A673 (cell line): ENCODE results near the gene SP8. TPM values are rescaled to one million over a fixed set of nuclear protein-coding genes. Genes with fewer than 3 reads are reported as not detected.

Experiments
- BruUV-seq: library from RNA; stranded (reverse); fragments of 400-500 nt; replicated peaks from 2 replicates; lab custom pipeline; 2021; lab: Mats Ljungman, UMichigan
- CTCF ChIA-PET: fragments of 300-600 bp; sonication (Branson Sonifier 250); formaldehyde crosslinking; loops from one replicate; lab custom pipeline; 2022; ENCODE audit warnings: antibody characterized with exemption; lab: Charles Lee
- POLR2A ChIA-PET: fragments of 300-600 bp; sonication (Branson Sonifier 250); formaldehyde crosslinking; loops from one replicate; lab custom pipeline; 2022; ENCODE audit warnings: antibody characterized with exemption; ENCODE audit not compliant: low non-redundant PET; lab: Charles Lee
- DNase-seq: peaks from one replicate; pipeline ENCODE4 v3.0.0-alpha.2; 2015; ENCODE audit warnings: low spot score
- H3K27ac ChIP-seq: fragments of 200-600 bp; sonication (generic); 2 replicates; pipeline ENCODE4 v1.5.1; 2016; ENCODE audit warnings: mixed run types, low read depth, mild to moderate bottlenecking, mixed read lengths, antibody characterized with exemption, low read length; ENCODE audit not compliant: poor library complexity, severe bottlenecking
- H3K27me3 ChIP-seq: fragments of 200-600 bp; sonication (generic); replicated peaks from 2 replicates; pipeline ENCODE4 v1.6.1; 2017; ENCODE audit warnings: mixed run types, low read depth, mild to moderate bottlenecking, mixed read lengths, antibody characterized with exemption, low read length; ENCODE audit not compliant: insufficient read depth, poor library complexity
- H3K36me3 ChIP-seq: fragments of 200-600 bp; sonication (generic); 2 replicates; pipeline ENCODE4 v1.6.1; 2016; ENCODE audit warnings: mixed run types, mild to moderate bottlenecking, mixed read lengths, antibody characterized with exemption, low read length; ENCODE audit not compliant: insufficient read depth, poor library complexity, severe bottlenecking
- H3K4me1 ChIP-seq: fragments of 200-600 bp; sonication (generic); 2 replicates; pipeline ENCODE4 v1.6.1; 2017; ENCODE audit warnings: mixed run types, mild to moderate bottlenecking, mixed read lengths, antibody characterized with exemption, low read length; ENCODE audit not compliant: insufficient read depth, poor library complexity, severe bottlenecking
- H3K4me3 ChIP-seq: fragments of 200-600 bp; sonication (generic); 2 replicates; pipeline ENCODE4 v1.5.1; 2016; ENCODE audit warnings: low read depth, mixed run types, mild to moderate bottlenecking, mixed read lengths, low read length; ENCODE audit not compliant: poor library complexity, severe bottlenecking
- H3K9me3 ChIP-seq: fragments of 200-600 bp; sonication (generic); 2 replicates; pipeline ENCODE4 v1.6.1; 2016; ENCODE audit warnings: mixed run types, low read depth, mild to moderate bottlenecking, mixed read lengths, antibody characterized with exemption, low read length; ENCODE audit not compliant: poor library complexity, severe bottlenecking
- EZH2 ChIP-seq: fragments of 200-600 bp; sonication (generic); IDR thresholded peaks from 2 replicates; pipeline ENCODE4 v1.6.1; 2017; ENCODE audit warnings: borderline replicate concordance, low read depth, mild to moderate bottlenecking, mixed read lengths, antibody characterized with exemption, low read length; ENCODE audit not compliant: poor library complexity, severe bottlenecking
- intact Hi-C: fragments of 100-400 bp; cut with micrococcal nuclease; formaldehyde crosslinking; loops from one replicate; pipeline ENCODE4 v1.10.0; 2022; ENCODE audit not compliant: unreplicated experiment
- total RNA-seq: library from RNA; stranded (reverse); gene quantifications from 2 replicates; pipeline ENCODE4 v1.2.3, GENCODE V29; 2021
- TF ChIP-seq, protein P1 (sequence below): fragments of 300-800, 200-600 bp; sonication (generic); conservative IDR thresholded peaks from 2 replicates; pipeline ENCODE4 v1.5.1; 2017; ENCODE audit warnings: low read depth, mild to moderate bottlenecking, antibody characterized with exemption, low read length, moderate library complexity, mixed read lengths

Gene SP8
- total RNA-seq, 1 experiment from 2014 or later, result not detected

DNA sequence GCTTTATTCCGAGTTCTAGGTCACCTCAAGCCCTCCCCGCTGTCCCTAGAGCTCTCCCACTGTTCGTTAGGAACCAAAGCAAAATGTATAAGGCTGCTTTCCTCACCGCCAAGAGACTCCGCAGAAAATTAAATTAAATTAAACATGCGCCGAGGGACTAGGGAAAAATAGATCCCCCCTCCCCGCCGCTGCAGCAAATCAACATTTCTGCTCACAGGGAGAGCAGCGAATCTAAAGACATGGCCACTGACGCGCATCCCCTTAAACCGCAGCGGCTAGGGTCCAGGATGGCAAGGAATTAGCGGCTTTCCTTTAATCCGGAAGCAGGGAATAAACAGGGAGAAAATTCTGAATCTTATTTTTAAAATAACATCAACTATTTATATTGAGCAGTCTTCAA, 7.6 kb downstream of the SP8 start:
- no peak for TF ChIP-seq EZH2
- TF ChIP-seq, protein P1, sequence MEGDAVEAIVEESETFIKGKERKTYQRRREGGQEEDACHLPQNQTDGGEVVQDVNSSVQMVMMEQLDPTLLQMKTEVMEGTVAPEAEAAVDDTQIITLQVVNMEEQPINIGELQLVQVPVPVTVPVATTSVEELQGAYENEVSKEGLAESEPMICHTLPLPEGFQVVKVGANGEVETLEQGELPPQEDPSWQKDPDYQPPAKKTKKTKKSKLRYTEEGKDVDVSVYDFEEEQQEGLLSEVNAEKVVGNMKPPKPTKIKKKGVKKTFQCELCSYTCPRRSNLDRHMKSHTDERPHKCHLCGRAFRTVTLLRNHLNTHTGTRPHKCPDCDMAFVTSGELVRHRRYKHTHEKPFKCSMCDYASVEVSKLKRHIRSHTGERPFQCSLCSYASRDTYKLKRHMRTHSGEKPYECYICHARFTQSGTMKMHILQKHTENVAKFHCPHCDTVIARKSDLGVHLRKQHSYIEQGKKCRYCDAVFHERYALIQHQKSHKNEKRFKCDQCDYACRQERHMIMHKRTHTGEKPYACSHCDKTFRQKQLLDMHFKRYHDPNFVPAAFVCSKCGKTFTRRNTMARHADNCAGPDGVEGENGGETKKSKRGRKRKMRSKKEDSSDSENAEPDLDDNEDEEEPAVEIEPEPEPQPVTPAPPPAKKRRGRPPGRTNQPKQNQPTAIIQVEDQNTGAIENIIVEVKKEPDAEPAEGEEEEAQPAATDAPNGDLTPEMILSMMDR, result no peak
- DNase-seq, result no peak
- no TSS peak for BruUV-seq
- no peak overlapping the region for H3K27ac ChIP-seq
- H3K36me3 ChIP-seq, result no peaks in the 10 kb centered on the region
- peaks cover 6% of the 10 kb centered on the region for H3K4me1 ChIP-seq
- H3K4me3 ChIP-seq, result no peak overlapping the region
- POLR2A ChIA-PET, result no interaction called here
- intact Hi-C loops, result loop anchor here (5.0 kb wide), 2 partner anchors 728 to 988 kb away; no protein-coding TSS in a partner anchor
- CTCF ChIA-PET, result interaction anchor here (1.0 kb wide), 1 partner anchor 475 kb away, joined by 5 read pairs; no protein-coding TSS in a partner anchor
- H3K9me3 ChIP-seq, result no peaks in the 10 kb centered on the region
- peaks cover 100% of the 10 kb centered on the region for H3K27me3 ChIP-seq

GRCh38 chr7:20778063-20778721, 8.5 kb downstream of the SP8 start:
- Histone ChIP-seq H3K4me3 (peak overlapping the region; percentile 37), H3K9me3 (no peaks in the 10 kb centered on the region), H3K36me3 (no peaks in the 10 kb centered on the region), H3K27ac (no peak overlapping the region), H3K27me3 (peaks cover 98% of the 10 kb centered on the region), H3K4me1 (peaks cover 6% of the 10 kb centered on the region)
- peak; percentile 56 for DNase-seq
- POLR2A ChIA-PET, result no interaction called here
- no TSS peak for BruUV-seq
- CTCF ChIA-PET, result interaction anchor here (1.0 to 1.2 kb wide), 2 partner anchors 476 kb away, joined by 3 to 5 read pairs; no protein-coding TSS in a partner anchor
- intact Hi-C loops, result loop anchor here (1.0 to 5.0 kb wide), 3 partner anchors 476 to 989 kb away; no protein-coding TSS in a partner anchor
- peak; percentile 75 for TF ChIP-seq EZH2
- TF ChIP-seq, protein P1, result peak; percentile 69

DNA sequence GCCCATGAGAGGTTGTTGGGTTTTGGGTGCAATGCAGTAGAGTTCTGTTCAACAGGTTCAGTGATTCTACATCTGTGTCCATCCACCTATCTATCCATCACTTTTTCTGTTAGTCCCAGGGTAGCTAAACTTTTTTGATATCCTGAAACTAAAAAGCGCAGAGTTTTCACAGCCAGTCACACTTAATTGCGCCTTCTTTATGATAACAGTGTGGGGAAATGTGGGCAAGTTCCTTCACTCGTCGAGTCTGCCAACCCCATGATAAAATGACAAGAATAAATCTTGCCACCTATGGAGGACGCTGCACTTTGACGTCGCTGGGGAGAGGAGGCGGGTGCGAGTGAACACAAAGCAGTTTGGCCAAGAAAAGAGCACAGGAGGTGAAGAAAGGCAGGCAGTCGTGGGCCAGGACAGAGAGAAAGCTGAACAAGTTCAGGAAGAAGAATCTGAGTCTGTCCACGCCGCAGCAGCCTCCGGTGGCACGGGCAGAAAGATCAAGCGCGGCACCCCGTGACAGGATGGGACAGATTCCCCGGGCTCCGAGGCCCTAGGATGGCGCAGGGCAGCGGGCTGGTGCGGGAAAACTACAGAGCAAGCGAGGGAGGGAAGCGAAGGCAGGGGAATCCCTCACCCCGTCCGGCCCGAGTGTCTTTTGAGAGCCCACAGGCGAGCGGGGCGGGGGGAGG, 9.2 kb downstream of the SP8 start:
- BruUV-seq, result no TSS peak
- no peaks in the 10 kb centered on the region for H3K36me3 ChIP-seq
- no peak for TF ChIP-seq EZH2
- TF ChIP-seq, protein P1, result no peak
- H3K27me3 ChIP-seq, result peaks cover 98% of the 10 kb centered on the region
- ChIA-PET POLR2A (no interaction called here), CTCF (interaction anchor here (1.2 kb wide), 1 partner anchor 477 kb away, joined by 3 read pairs; no protein-coding TSS in a partner anchor)
- peak overlapping the region; percentile 37 for H3K4me3 ChIP-seq
- no peak overlapping the region for H3K27ac ChIP-seq
- H3K4me1 ChIP-seq, result peaks cover 6% of the 10 kb centered on the region
- intact Hi-C loops, result loop anchor here (1.0 to 5.0 kb wide), 3 partner anchors 477 to 990 kb away; no protein-coding TSS in a partner anchor
- no peaks in the 10 kb centered on the region for H3K9me3 ChIP-seq
- no peak for DNase-seq
